Glutamatergic neuron (in vitro differentiated cells): ENCODE data around the gene LRP1B. TPM values are rescaled to one million over a fixed set of nuclear protein-coding genes. Genes with fewer than 3 reads are reported as not detected.

Source experiments
- DNase-seq: peaks from one replicate; pipeline ENCODE4 v3.0.0; 2022
- H3K27ac Mint-ChIP-seq: one replicate; pipeline ENCODE4 v1.8.0; 2020; ENCODE audit warnings: mild to moderate bottlenecking, mixed read lengths, inconsistent platforms; ENCODE audit not compliant: unreplicated experiment
- H3K27me3 Mint-ChIP-seq: one replicate; pipeline ENCODE4 v1.8.0; 2020; ENCODE audit warnings: mild to moderate bottlenecking, moderate library complexity, mixed read lengths, inconsistent platforms; ENCODE audit not compliant: unreplicated experiment
- H3K36me3 Mint-ChIP-seq: one replicate; pipeline ENCODE4 v1.8.0; 2020; ENCODE audit warnings: mild to moderate bottlenecking, mixed read lengths, inconsistent platforms; ENCODE audit not compliant: unreplicated experiment
- H3K4me1 Mint-ChIP-seq: one replicate; pipeline ENCODE4 v1.8.0; 2020; ENCODE audit warnings: mild to moderate bottlenecking, low read depth, mixed read lengths, inconsistent platforms; ENCODE audit not compliant: unreplicated experiment
- H3K4me3 Mint-ChIP-seq: one replicate; pipeline ENCODE4 v1.8.0; 2020; ENCODE audit warnings: mild to moderate bottlenecking, mixed read lengths, inconsistent platforms; ENCODE audit not compliant: unreplicated experiment
- H3K9me3 Mint-ChIP-seq: one replicate; pipeline ENCODE4 v1.8.0; 2020; ENCODE audit warnings: mild to moderate bottlenecking, moderate library complexity, mixed read lengths, inconsistent platforms; ENCODE audit not compliant: unreplicated experiment
- total RNA-seq: library from RNA; stranded (reverse); fragmentation: NEBNext Ultra II Directional; extraction: Animal tissue kit (Norgen Biotek cat#: 25700); gene quantifications from one replicate; pipeline ENCODE4 v1.2.1, GENCODE V29; 2021; ENCODE audit not compliant: unreplicated experiment
- TF ChIP-seq, protein P1 (sequence below): fragments of 200-600 bp; sonication (generic); IDR thresholded peaks from one replicate; pipeline ENCODE4 v1.5.0; 2021; ENCODE audit not compliant: partially characterized antibody, unreplicated experiment

The LRP1B gene
- total RNA-seq, 1 donor from 2014 or later = 28.7 TPM

DNA sequence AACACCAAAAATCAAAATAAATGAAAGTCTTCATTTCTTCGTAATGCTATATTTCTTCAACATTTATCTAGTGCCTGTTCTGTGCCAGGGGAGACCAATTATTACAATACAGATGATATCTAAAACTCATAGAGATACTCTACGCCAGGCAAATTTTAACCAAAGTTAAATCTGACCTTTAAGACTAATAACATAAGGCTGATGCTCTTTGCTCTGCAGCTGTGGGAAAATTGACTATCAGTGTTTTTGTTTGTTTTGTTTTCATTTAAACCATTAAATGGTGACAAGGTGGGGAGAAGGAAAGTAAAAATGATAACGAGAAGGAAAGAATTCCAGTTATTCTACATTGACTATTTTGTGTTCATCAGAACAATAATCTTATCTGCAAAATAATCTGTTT, 406.4 kb downstream of the LRP1B start:
- Mint-ChIP-seq H3K4me1 (peaks cover 24% of the 10 kb centered on the region), H3K36me3 (no peaks in the 10 kb centered on the region), H3K27me3 (peaks cover 4% of the 10 kb centered on the region), H3K4me3 (no peak overlapping the region), H3K9me3 (peaks cover 4% of the 10 kb centered on the region), H3K27ac (peak overlapping the region; percentile 7)
- DNase-seq = no peak
- TF ChIP-seq, protein P1, sequence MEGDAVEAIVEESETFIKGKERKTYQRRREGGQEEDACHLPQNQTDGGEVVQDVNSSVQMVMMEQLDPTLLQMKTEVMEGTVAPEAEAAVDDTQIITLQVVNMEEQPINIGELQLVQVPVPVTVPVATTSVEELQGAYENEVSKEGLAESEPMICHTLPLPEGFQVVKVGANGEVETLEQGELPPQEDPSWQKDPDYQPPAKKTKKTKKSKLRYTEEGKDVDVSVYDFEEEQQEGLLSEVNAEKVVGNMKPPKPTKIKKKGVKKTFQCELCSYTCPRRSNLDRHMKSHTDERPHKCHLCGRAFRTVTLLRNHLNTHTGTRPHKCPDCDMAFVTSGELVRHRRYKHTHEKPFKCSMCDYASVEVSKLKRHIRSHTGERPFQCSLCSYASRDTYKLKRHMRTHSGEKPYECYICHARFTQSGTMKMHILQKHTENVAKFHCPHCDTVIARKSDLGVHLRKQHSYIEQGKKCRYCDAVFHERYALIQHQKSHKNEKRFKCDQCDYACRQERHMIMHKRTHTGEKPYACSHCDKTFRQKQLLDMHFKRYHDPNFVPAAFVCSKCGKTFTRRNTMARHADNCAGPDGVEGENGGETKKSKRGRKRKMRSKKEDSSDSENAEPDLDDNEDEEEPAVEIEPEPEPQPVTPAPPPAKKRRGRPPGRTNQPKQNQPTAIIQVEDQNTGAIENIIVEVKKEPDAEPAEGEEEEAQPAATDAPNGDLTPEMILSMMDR = no peak

- TF ChIP-seq, protein P1 = no peak
- DNase-seq = no peak
- peaks cover 1% of the 10 kb centered on the region for H3K9me3 Mint-ChIP-seq
- H3K36me3 Mint-ChIP-seq = no peaks in the 10 kb centered on the region
- H3K4me3 Mint-ChIP-seq = no peak overlapping the region
- H3K4me1 Mint-ChIP-seq = peaks cover 18% of the 10 kb centered on the region
- no peak overlapping the region for H3K27ac Mint-ChIP-seq
- peaks cover 2% of the 10 kb centered on the region for H3K27me3 Mint-ChIP-seq
These were observed 407.0 kb downstream of the LRP1B start for GRCh38 chr2:141723814-141724213.

DNA sequence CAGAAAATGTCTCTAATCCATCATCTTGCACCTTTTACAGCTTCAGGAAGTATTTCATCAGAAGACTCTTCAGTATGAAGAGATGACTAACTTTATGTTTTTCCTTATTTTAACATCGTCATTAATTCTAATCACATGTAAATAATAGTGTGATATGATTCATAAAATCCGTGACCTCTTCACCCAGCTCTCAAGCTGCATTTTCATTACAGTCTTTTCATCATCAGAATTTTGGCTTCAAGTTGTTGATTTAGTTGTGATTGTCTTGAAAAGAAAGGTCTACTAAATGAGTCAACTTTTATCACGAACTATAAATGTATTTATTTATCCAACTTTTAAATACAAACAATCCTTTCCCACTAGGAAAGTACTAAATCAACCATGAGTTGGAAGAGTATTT, 410.3 kb downstream of the LRP1B start:
- H3K36me3 Mint-ChIP-seq = no peaks in the 10 kb centered on the region
- no peak overlapping the region for H3K27ac Mint-ChIP-seq
- DNase-seq = no peak
- TF ChIP-seq, protein P1 = no peak
- H3K4me1 Mint-ChIP-seq = peaks cover 7% of the 10 kb centered on the region
- no peaks in the 10 kb centered on the region for H3K9me3 Mint-ChIP-seq
- no peaks in the 10 kb centered on the region for H3K27me3 Mint-ChIP-seq
- no peak overlapping the region for H3K4me3 Mint-ChIP-seq

- Mint-ChIP-seq H3K4me3 (no peak overlapping the region), H3K4me1 (peaks cover 9% of the 10 kb centered on the region), H3K9me3 (no peaks in the 10 kb centered on the region), H3K36me3 (no peaks in the 10 kb centered on the region), H3K27me3 (no peaks in the 10 kb centered on the region), H3K27ac (no peak overlapping the region)
- DNase-seq = no peak
- TF ChIP-seq, protein P1 = no peak
These were observed 416.3 kb downstream of the LRP1B start for GRCh38 chr2:141714496-141714895.

DNA sequence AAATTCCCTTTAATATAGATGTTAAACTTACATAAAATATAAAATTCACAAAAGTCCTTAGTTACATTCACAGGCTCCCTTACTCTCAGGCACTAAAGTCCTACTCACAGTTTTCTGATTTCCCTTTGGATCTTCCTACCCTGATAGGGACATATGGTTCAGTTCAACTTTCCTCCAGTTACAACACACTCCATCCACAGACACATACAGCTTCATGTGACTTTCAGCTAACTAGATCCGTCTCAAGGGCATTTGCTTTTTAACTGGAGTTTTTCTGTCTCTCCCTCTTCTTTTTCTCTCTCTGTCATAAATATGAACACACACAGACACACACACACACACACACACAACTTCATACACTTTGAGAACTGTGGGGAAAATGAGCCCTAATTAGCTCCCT, 419.2 kb downstream of the LRP1B start:
- peak overlapping the region; percentile 41 for H3K27ac Mint-ChIP-seq
- no peaks in the 10 kb centered on the region for H3K9me3 Mint-ChIP-seq
- no peaks in the 10 kb centered on the region for H3K27me3 Mint-ChIP-seq
- H3K36me3 Mint-ChIP-seq = no peaks in the 10 kb centered on the region
- TF ChIP-seq, protein P1 = no peak
- no peak overlapping the region for H3K4me3 Mint-ChIP-seq
- DNase-seq = no peak
- H3K4me1 Mint-ChIP-seq = peaks cover 9% of the 10 kb centered on the region
